K562 (cell line): ENCODE measurements around the gene SKAP2. TPM values are rescaled to one million over a fixed set of nuclear protein-coding genes. Genes with fewer than 3 reads are reported as not detected.

Experiments
- ATAC-seq: fragments of 200-7000 bp; cut with Tn5 transposase; 3 replicates; pipeline ENCODE4 v1.9.1; 2020; ENCODE audit warnings: moderate library complexity
- BruUV-seq: library from RNA; stranded (reverse); fragments of 400-500 nt; replicated peaks from 2 replicates; lab custom pipeline; 2021; lab: Mats Ljungman, UMichigan
- CTCF ChIA-PET: fragments of 300-600 bp; formaldehyde crosslinking; extraction: SDS; loops from one replicate; lab custom pipeline; 2021; ENCODE audit warnings: low intra/inter-chr PET ratio; lab: Yijun Ruan, JAX
- POLR2A ChIA-PET: fragments of 300-600, 350-650 bp; sonication (Branson Sonifier 250); formaldehyde crosslinking; extraction: SDS; loops from one replicate; lab custom pipeline; 2021; ENCODE audit warnings: antibody characterized with exemption, inconsistent platforms; lab: Yijun Ruan, JAX
- DNase-seq, 4 experiments: peaks; one replicate each; pipeline versions ENCODE4 v3.0.0 to v3.0.0-alpha.2; 2011 to 2018; ENCODE audit warnings: low spot score in 3 of 4, mixed read lengths in 3 of 4; ENCODE audit errors: extremely low read depth in 1 of 4
- FAIRE-seq: peaks from 2 replicates; lab custom pipeline; 2011; peaks lifted over from hg19 to GRCh38; lab: Jason Lieb, UNC
- H2AFZ ChIP-seq: 2 replicates; pipeline ENCODE4 v1.6.0; 2011; ENCODE audit warnings: low read depth, low read length, control low read depth, inconsistent platforms
- H3K27ac ChIP-seq: fragments of 200-600 bp; 3 replicates; pipeline ENCODE4 v1.8.0; 2011; ENCODE audit warnings: low read depth, mild to moderate bottlenecking, control low read depth, inconsistent platforms, low read length, moderate library complexity, mixed read lengths; ENCODE audit errors: extremely low read depth
- H3K27me3 ChIP-seq, 2 experiments: fragments of 300-600 bp in 1 of 2; 2 replicates in 1 of 2; 3 replicates in 1 of 2; pipeline versions ENCODE4 v1.6.0 to v1.8.0; 2011; ENCODE audit warnings: inconsistent platforms in 2 of 2, low read length in 2 of 2, mild to moderate bottlenecking in 1 of 2, mixed read lengths in 1 of 2, moderate library complexity in 1 of 2; ENCODE audit not compliant: control insufficient read depth in 2 of 2, insufficient read depth in 2 of 2
- H3K36me3 ChIP-seq: fragments of 300-600 bp; 3 replicates; pipeline ENCODE4 v1.8.0; 2011; ENCODE audit warnings: mild to moderate bottlenecking, low read length, inconsistent platforms; ENCODE audit not compliant: control insufficient read depth, insufficient read depth
- H3K4me1 ChIP-seq, 2 experiments: fragments of 200-600 bp in 1 of 2; replicated peaks in 1 of 2; 2 replicates in 1 of 2; 3 replicates in 1 of 2; pipeline versions ENCODE4 v1.5.1 to v1.8.0; 2011; ENCODE audit warnings: inconsistent platforms in 2 of 2, low read length in 2 of 2, mild to moderate bottlenecking in 1 of 2, mixed read lengths in 1 of 2, moderate library complexity in 1 of 2; ENCODE audit not compliant: control insufficient read depth in 2 of 2, insufficient read depth in 2 of 2
- H3K4me2 ChIP-seq: 2 replicates; pipeline ENCODE4 v1.6.1; 2011; ENCODE audit warnings: low read length, control low read depth, inconsistent platforms, mixed read lengths; ENCODE audit not compliant: insufficient read depth
- H3K4me3 ChIP-seq: fragments of 200-600 bp; sonication (generic), shearing (Covaris generic); 2 replicates; pipeline ENCODE4 v1.5.1; 2016; ENCODE audit warnings: control low read depth, inconsistent platforms
- H3K79me2 ChIP-seq: fragments of 200-600 bp; 3 replicates; pipeline ENCODE4 v1.8.0; 2011; ENCODE audit warnings: low read length, inconsistent platforms; ENCODE audit not compliant: control insufficient read depth, insufficient read depth
- H3K9ac ChIP-seq, 2 experiments: 2 replicates each; pipeline versions ENCODE4 v1.6.0 to v1.6.1; 2011; ENCODE audit warnings: low read depth in 2 of 2, low read length in 2 of 2, control low read depth in 1 of 2, inconsistent platforms in 1 of 2, mild to moderate bottlenecking in 1 of 2, mixed read lengths in 1 of 2; ENCODE audit not compliant: insufficient read depth in 1 of 2
- H3K9me1 ChIP-seq: one replicate; pipeline ENCODE4 v1.6.0; 2011; ENCODE audit warnings: inconsistent platforms, mild to moderate bottlenecking, low read length, moderate library complexity; ENCODE audit not compliant: control insufficient read depth, insufficient read depth
- H3K9me3 ChIP-seq: replicated peaks from 2 replicates; pipeline ENCODE4 v1.5.1; 2011; ENCODE audit warnings: low read depth, low read length, inconsistent platforms; ENCODE audit not compliant: control insufficient read depth, insufficient read depth
- H4K20me1 ChIP-seq: replicated peaks from 2 replicates; pipeline ENCODE4 v1.6.1; 2011; ENCODE audit warnings: low read length, inconsistent platforms, mixed read lengths; ENCODE audit not compliant: control insufficient read depth, insufficient read depth
- GABPB1 ChIP-seq: sonication (generic); formaldehyde crosslinking; IDR thresholded peaks from 2 replicates; pipeline ENCODE4 v1.8.0; 2022; ENCODE audit warnings: mild to moderate bottlenecking, missing genetic modification reagents
- LARP7 ChIP-seq: fragments of 450-650 bp; IDR thresholded peaks from 2 replicates; pipeline ENCODE4 v1.6.1; 2016
- SIX5 ChIP-seq, 2 experiments: IDR thresholded peaks; 2 replicates each; pipeline ENCODE4 v1.6.1; 2011; ENCODE audit warnings: low read length in 2 of 2, borderline replicate concordance in 1 of 2, low read depth in 1 of 2, mild to moderate bottlenecking in 1 of 2, moderate library complexity in 1 of 2; ENCODE audit not compliant: insufficient read depth in 1 of 2
- SMARCB1 ChIP-seq: IDR thresholded peaks from 2 replicates; pipeline ENCODE4 v1.6.1; 2011; ENCODE audit warnings: improper control_type of control experiment, low read depth; ENCODE audit not compliant: insufficient read length
- ZBTB2 ChIP-seq: fragments of 450-650 bp; IDR thresholded peaks from 2 replicates; pipeline ENCODE4 v1.6.1; 2016; ENCODE audit warnings: antibody characterized with exemption
- ZNF551 ChIP-seq: fragments of 250-450 bp; sonication (Bioruptor Pico); IDR thresholded peaks from 2 replicates; pipeline ENCODE4 v1.5.0; 2021; ENCODE audit warnings: mild to moderate bottlenecking, moderate library complexity
- ZNF778 ChIP-seq: fragments of 450-650 bp; formaldehyde crosslinking; IDR thresholded peaks from 2 replicates; pipeline ENCODE4 v1.4.0; 2020; ENCODE audit warnings: mild to moderate bottlenecking, moderate library complexity
- in situ Hi-C: fragments of 300-500 bp; cut with MboI; formaldehyde crosslinking; loops from 4 replicates; pipeline ENCODE4 v1.15.0; 2018; ENCODE audit warnings: inconsistent platforms, mixed read lengths
- intact Hi-C: fragments of 100-400 bp; cut with micrococcal nuclease; formaldehyde crosslinking; loops from 2 replicates; pipeline ENCODE4 v1.14.2; 2022
- polyA plus RNA-seq, 8 experiments: library from polyadenylated mRNA; depleted of rRNA in 4 of 8; stranded (reverse) in 5 of 8; unstranded in 3 of 8; fragments of >200 nt; fragmentation: Nextera tagmentation in 2 of 8; fragmentation: Illumina TruSeq in 1 of 8; extraction: Ambion mirVana in 2 of 8; extraction: Trizol in 1 of 8; gene quantifications; 2 replicates each; pipeline versions ENCODE4 v1.2.1 to v1.2.3, GENCODE V29; 2011 to 2014; ENCODE audit warnings: inconsistent platforms in 1 of 8, missing spikeins in 1 of 8
- total RNA-seq, 7 experiments: library from RNA; depleted of rRNA in 6 of 7; stranded (reverse); fragments of >200 nt in 6 of 7; fragmentation: Illumina TruSeq in 2 of 7; extraction: Trizol in 2 of 7; gene quantifications; 2 replicates each; pipeline versions ENCODE4 v1.2.1 to v1.2.3, GENCODE V29; 2011 to 2021; ENCODE audit warnings: low replicate concordance in 1 of 7

SKAP2 gene
- total and polyA plus RNA-seq, 9 of the 15 experiments (the other 6 are each of a cell fraction or from before 2014, with no cell fraction given): 4.2 to 11.7 (median 8.3) TPM

GRCh38 chr7:26900251-26900650, 35.9 kb upstream of the SKAP2 start:
- Histone ChIP-seq H3K27me3 (peaks cover 0 to 6% of the 10 kb centered on the region in 2 experiments; a peak in 2 of 5 replicates), H3K4me3 (no peak overlapping the region), H3K79me2 (no peaks in the 10 kb centered on the region), H3K4me1 (no peaks in the 10 kb centered on the region; a peak in 1 of 5 replicates), H3K27ac (no peak overlapping the region), H2AFZ (no peak overlapping the region), H3K9me3 (no peaks in the 10 kb centered on the region), H4K20me1 (no peaks in the 10 kb centered on the region)
- ATAC-seq (no peak), DNase-seq (no peak), FAIRE-seq (no peak)
- in situ Hi-C loops: no loop called here
- ChIA-PET POLR2A (interaction anchor here (0.9 kb wide), 1 partner anchor 43 kb away, joined by 3 read pairs; no protein-coding TSS in a partner anchor), CTCF (no interaction called here)
- intact Hi-C loops: no loop called here
- no TSS peak for BruUV-seq
- TF ChIP-seq GABPB1 (CRISPR knock-in tag) (no peak), SIX5 (IDR thresholded peaks at IDR 0.05; ENCODE audit: borderline replicate concordance in 1 of 2, insufficient read depth in 1 of 2, low read depth in 1 of 2, low read length in 2 of 2) (no peak), SMARCB1 (no peak), ZNF551 (CRISPR knock-in tag) (no peak), ZNF778 (CRISPR knock-in tag) (no peak), LARP7 (no peak), ZBTB2 (no peak)
- TF ChIP-seq, all 486 proteins: peak for 0
- Histone ChIP-seq H3K9me1 (no peaks in the 10 kb centered on the region), H3K36me3 (no peaks in the 10 kb centered on the region), H3K4me2 (no peak overlapping the region), H3K9ac (no peak overlapping the region)
